Panc1 (cell line): Measurements from ENCODE around the gene APBB2. TPM values are rescaled to one million over a fixed set of nuclear protein-coding genes. Genes with fewer than 3 reads are reported as not detected.

Experiments
- ATAC-seq: fragments of 200-7000 bp; cut with Tn5 transposase; 2 replicates; pipeline ENCODE4 v1.9.1; 2020; ENCODE audit warnings: mild to moderate bottlenecking, moderate library complexity
- BruUV-seq: library from RNA; stranded (reverse); fragments of 400-500 nt; replicated peaks from 2 replicates; lab custom pipeline; 2021; lab: Mats Ljungman, UMichigan
- CTCF ChIA-PET: fragments of 300-600 bp; sonication (Branson Sonifier 250); formaldehyde crosslinking; loops from one replicate; lab custom pipeline; 2022; ENCODE audit warnings: antibody characterized with exemption; lab: Charles Lee
- POLR2A ChIA-PET: fragments of 300-600 bp; sonication (Branson Sonifier 250); formaldehyde crosslinking; loops from one replicate; lab custom pipeline; 2022; ENCODE audit warnings: antibody characterized with exemption; lab: Charles Lee
- DNase-seq: peaks from one replicate; pipeline ENCODE4 v3.0.0-alpha.2; 2010; ENCODE audit warnings: low read depth, low spot score
- H3K27ac ChIP-seq: 2 replicates; pipeline ENCODE4 v1.5.1; 2011; ENCODE audit warnings: mild to moderate bottlenecking, low read length, inconsistent platforms
- H3K27me3 ChIP-seq: fragments of 200-500 bp; sonication (Bioruptor generic); 2 replicates; pipeline ENCODE4 v1.6.0; 2014; ENCODE audit warnings: low read length, inconsistent platforms; ENCODE audit not compliant: control insufficient read depth, insufficient read depth
- H3K36me3 ChIP-seq: fragments of 200-500 bp; sonication (Bioruptor generic); 2 replicates; pipeline ENCODE4 v1.5.1; 2014; ENCODE audit warnings: inconsistent platforms, mild to moderate bottlenecking, low read length, moderate library complexity; ENCODE audit not compliant: control insufficient read depth, insufficient read depth
- H3K4me1 ChIP-seq: 2 replicates; pipeline ENCODE4 v1.5.1; 2011; ENCODE audit warnings: inconsistent platforms, mild to moderate bottlenecking, low read length, moderate library complexity; ENCODE audit not compliant: control insufficient read depth, insufficient read depth
- H3K4me3 ChIP-seq, 2 experiments: 2 replicates each; pipeline ENCODE4 v1.5.1; 2011 to 2012; ENCODE audit warnings: low read depth in 2 of 2, low read length in 2 of 2, mild to moderate bottlenecking in 2 of 2, inconsistent platforms in 1 of 2, moderate library complexity in 1 of 2
- H3K9me3 ChIP-seq: fragments of 200-500 bp; sonication (Bioruptor generic); 2 replicates; pipeline ENCODE4 v1.5.1; 2014; ENCODE audit warnings: low read depth, mild to moderate bottlenecking, inconsistent platforms, low read length, moderate library complexity; ENCODE audit not compliant: control insufficient read depth, insufficient read depth
- POLR2AphosphoS5 ChIP-seq: IDR thresholded peaks from 2 replicates; pipeline ENCODE4 v1.6.1; 2012; ENCODE audit warnings: mild to moderate bottlenecking, low read depth, low read length, moderate library complexity
- SIN3A ChIP-seq: IDR thresholded peaks from 2 replicates; pipeline ENCODE4 v1.6.1; 2012; ENCODE audit warnings: low read depth, mild to moderate bottlenecking, low read length, moderate library complexity, borderline replicate concordance; ENCODE audit not compliant: insufficient read depth
- TCF7L2 ChIP-seq: IDR thresholded peaks from 2 replicates; pipeline ENCODE4 v1.6.1; 2011; ENCODE audit warnings: mild to moderate bottlenecking, low read depth, low read length, inconsistent platforms
- in situ Hi-C: cut with HindIII; loops from 2 replicates; pipeline ENCODE4 v1.10.0; 2016; ENCODE audit warnings: low sequenced_read_pairs, low pct_unique_long_range_greater_than_20kb
- intact Hi-C: fragments of 100-400 bp; cut with micrococcal nuclease; formaldehyde crosslinking; loops from one replicate; pipeline ENCODE4 v1.10.0; 2022; ENCODE audit not compliant: unreplicated experiment
- total RNA-seq: library from RNA; stranded (reverse); gene quantifications from one replicate; pipeline ENCODE4 v1.2.1, GENCODE V29; 2021; ENCODE audit not compliant: unreplicated experiment
- TF ChIP-seq, protein P1 (sequence below), 2 experiments: IDR thresholded peaks; 2 replicates each; pipeline ENCODE4 v1.6.1; 2011 to 2012; ENCODE audit warnings: low read depth in 2 of 2, control low read depth in 1 of 2, low read length in 1 of 2, mild to moderate bottlenecking in 1 of 2, moderate library complexity in 1 of 2; ENCODE audit not compliant: insufficient read depth in 1 of 2
- TF ChIP-seq, protein P2 (sequence below): fragments of 450-650 bp; IDR thresholded peaks from 2 replicates; pipeline ENCODE4 v1.5.1; 2017; ENCODE audit warnings: mild to moderate bottlenecking

The APBB2 gene
- total RNA-seq, 1 experiment from 2014 or later = 27.1 TPM

DNA sequence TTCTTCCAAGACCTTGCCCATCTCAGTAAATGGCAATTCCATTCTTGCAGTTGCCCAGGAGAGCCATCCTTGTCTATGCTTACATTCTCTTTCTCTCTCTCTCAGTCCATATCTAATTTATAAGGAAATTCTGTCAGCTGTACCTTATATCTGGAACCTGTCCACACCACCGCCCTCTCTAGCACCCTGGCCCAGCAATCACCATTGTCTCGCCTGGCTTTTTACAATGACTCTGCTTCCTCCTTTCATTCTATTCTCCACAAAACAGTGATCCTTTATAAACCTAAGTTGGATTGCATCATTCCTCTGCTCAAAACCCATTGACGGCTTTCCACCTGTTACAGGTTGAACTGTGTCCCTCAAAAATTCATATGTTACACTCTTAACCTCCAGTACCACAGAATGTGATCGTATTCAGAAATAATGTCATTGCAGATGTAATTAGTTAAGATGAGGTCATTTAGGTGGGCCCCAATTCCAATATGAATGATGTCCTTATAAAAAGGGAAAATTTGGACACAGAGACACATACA is 31.3 kb downstream of the APBB2 start:
- DNase-seq = no peak
- in situ Hi-C loops = no loop called here
- CTCF ChIA-PET = no interaction called here

DNA sequence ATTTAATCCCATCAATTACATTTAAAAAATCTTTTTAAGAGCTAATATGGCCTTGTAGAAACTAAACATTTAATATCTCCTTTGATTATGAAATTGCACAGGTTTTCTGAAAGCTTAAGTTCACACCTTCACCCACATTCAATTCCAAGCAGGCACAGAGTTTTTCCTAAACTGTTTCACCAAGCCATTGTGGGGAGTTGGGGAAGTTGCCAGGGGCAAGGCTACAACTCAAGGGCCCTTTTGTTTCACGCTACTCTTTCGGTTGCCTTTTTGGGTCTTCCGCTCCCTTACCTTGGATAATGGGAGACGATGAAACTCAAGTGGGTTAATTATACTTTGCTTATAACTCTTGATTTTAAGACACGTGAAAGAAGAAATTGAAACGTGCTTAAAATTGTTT is 33.3 kb downstream of the APBB2 start:
- TF ChIP-seq TCF7L2 (no peak), SIN3A (no peak), POLR2AphosphoS5 (no peak)
- TF ChIP-seq, protein P1, sequence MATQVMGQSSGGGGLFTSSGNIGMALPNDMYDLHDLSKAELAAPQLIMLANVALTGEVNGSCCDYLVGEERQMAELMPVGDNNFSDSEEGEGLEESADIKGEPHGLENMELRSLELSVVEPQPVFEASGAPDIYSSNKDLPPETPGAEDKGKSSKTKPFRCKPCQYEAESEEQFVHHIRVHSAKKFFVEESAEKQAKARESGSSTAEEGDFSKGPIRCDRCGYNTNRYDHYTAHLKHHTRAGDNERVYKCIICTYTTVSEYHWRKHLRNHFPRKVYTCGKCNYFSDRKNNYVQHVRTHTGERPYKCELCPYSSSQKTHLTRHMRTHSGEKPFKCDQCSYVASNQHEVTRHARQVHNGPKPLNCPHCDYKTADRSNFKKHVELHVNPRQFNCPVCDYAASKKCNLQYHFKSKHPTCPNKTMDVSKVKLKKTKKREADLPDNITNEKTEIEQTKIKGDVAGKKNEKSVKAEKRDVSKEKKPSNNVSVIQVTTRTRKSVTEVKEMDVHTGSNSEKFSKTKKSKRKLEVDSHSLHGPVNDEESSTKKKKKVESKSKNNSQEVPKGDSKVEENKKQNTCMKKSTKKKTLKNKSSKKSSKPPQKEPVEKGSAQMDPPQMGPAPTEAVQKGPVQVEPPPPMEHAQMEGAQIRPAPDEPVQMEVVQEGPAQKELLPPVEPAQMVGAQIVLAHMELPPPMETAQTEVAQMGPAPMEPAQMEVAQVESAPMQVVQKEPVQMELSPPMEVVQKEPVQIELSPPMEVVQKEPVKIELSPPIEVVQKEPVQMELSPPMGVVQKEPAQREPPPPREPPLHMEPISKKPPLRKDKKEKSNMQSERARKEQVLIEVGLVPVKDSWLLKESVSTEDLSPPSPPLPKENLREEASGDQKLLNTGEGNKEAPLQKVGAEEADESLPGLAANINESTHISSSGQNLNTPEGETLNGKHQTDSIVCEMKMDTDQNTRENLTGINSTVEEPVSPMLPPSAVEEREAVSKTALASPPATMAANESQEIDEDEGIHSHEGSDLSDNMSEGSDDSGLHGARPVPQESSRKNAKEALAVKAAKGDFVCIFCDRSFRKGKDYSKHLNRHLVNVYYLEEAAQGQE (IDR thresholded peaks at IDR 0.05; ENCODE audit: insufficient read depth in 1 of 2, low read depth in 2 of 2, low read length in 1 of 2) = no peak
- TF ChIP-seq, protein P2, sequence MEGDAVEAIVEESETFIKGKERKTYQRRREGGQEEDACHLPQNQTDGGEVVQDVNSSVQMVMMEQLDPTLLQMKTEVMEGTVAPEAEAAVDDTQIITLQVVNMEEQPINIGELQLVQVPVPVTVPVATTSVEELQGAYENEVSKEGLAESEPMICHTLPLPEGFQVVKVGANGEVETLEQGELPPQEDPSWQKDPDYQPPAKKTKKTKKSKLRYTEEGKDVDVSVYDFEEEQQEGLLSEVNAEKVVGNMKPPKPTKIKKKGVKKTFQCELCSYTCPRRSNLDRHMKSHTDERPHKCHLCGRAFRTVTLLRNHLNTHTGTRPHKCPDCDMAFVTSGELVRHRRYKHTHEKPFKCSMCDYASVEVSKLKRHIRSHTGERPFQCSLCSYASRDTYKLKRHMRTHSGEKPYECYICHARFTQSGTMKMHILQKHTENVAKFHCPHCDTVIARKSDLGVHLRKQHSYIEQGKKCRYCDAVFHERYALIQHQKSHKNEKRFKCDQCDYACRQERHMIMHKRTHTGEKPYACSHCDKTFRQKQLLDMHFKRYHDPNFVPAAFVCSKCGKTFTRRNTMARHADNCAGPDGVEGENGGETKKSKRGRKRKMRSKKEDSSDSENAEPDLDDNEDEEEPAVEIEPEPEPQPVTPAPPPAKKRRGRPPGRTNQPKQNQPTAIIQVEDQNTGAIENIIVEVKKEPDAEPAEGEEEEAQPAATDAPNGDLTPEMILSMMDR = no peak
- peaks cover 28% of the 10 kb centered on the region for H3K4me1 ChIP-seq
- H3K36me3 ChIP-seq = no peaks in the 10 kb centered on the region

More for the DNA sequence above, 31.3 kb downstream of the APBB2 start:
- no peak for ATAC-seq
- no peak overlapping the region for H3K4me3 ChIP-seq
- H3K9me3 ChIP-seq = no peaks in the 10 kb centered on the region
- BruUV-seq = no TSS peak
- POLR2A ChIA-PET = no interaction called here
- peaks cover 22% of the 10 kb centered on the region for H3K4me1 ChIP-seq
- H3K27ac ChIP-seq = no peak overlapping the region
- no peaks in the 10 kb centered on the region for H3K36me3 ChIP-seq
- TF ChIP-seq, protein P2 = no peak
- TF ChIP-seq POLR2AphosphoS5 = no peak
- no peak for TF ChIP-seq SIN3A
- TF ChIP-seq, protein P1 (IDR thresholded peaks at IDR 0.05; ENCODE audit: insufficient read depth in 1 of 2, low read depth in 2 of 2, low read length in 1 of 2) = no peak
- no peak for TF ChIP-seq TCF7L2
- H3K27me3 ChIP-seq = no peaks in the 10 kb centered on the region
- intact Hi-C loops = no loop called here

More for the DNA sequence above, 33.3 kb downstream of the APBB2 start:
- ATAC-seq (no peak), DNase-seq (no peak)
- intact Hi-C loops = no loop called here
- POLR2A ChIA-PET = no interaction called here
- H3K27me3 ChIP-seq = no peaks in the 10 kb centered on the region
- no peak overlapping the region for H3K27ac ChIP-seq
- BruUV-seq = no TSS peak
- in situ Hi-C loops = no loop called here
- CTCF ChIA-PET = interaction anchor here (0.6 kb wide), 1 partner anchor 591 kb away, joined by 3 read pairs; no protein-coding TSS in a partner anchor
- no peaks in the 10 kb centered on the region for H3K9me3 ChIP-seq
- H3K4me3 ChIP-seq = no peak overlapping the region
